ENCODE data around the gene RAP1A. TPM values are rescaled to one million over a fixed set of nuclear protein-coding genes. Genes with fewer than 3 reads are reported as not detected.

The RAP1A gene
- total RNA-seq, 1 donor from 2014 or later: 118 TPM

DNA sequence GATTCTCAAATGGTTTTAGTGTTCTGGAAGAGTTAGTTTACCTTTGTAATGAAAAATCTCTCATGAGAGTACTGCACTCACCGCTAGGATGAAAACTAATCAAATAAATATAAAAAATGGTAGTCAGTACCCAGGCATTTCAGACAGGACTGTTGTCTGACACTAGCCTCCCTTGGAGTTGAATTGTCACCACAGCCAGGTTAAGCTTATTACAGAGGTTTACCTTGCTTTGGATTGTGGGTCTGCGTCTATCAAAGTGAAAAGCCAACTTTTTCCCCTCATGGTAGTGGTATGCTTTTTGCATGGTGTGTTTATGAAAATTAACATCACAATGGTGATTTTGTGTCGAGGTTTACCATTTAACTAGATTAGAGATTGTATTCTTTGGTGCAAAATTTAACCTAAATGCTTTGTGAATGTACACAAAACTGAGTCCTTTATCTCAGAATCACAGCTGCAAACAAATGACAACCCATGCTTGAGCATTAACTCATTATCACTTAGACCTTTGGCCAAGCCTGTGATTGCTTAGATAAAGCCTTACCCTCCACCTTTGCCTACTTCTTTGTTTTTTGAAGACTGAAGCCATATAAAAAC is 20.1 kb downstream of the RAP1A start:
- Histone ChIP-seq H3K36me3 (no peaks in the 10 kb centered on the region), H3K4me1 (peaks cover 26% of the 10 kb centered on the region), H3K9me3 (no peaks in the 10 kb centered on the region), H3K4me3 (no peak overlapping the region), H3K27me3 (no peaks in the 10 kb centered on the region), H3K27ac (no peak overlapping the region)
- TF ChIP-seq, protein P1, sequence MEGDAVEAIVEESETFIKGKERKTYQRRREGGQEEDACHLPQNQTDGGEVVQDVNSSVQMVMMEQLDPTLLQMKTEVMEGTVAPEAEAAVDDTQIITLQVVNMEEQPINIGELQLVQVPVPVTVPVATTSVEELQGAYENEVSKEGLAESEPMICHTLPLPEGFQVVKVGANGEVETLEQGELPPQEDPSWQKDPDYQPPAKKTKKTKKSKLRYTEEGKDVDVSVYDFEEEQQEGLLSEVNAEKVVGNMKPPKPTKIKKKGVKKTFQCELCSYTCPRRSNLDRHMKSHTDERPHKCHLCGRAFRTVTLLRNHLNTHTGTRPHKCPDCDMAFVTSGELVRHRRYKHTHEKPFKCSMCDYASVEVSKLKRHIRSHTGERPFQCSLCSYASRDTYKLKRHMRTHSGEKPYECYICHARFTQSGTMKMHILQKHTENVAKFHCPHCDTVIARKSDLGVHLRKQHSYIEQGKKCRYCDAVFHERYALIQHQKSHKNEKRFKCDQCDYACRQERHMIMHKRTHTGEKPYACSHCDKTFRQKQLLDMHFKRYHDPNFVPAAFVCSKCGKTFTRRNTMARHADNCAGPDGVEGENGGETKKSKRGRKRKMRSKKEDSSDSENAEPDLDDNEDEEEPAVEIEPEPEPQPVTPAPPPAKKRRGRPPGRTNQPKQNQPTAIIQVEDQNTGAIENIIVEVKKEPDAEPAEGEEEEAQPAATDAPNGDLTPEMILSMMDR (IDR thresholded peaks at IDR 0.05): no peak
- intact Hi-C loops (cut with DNase I): no loop called here
- DNase-seq: no peak
- ATAC-seq: no peak

DNA sequence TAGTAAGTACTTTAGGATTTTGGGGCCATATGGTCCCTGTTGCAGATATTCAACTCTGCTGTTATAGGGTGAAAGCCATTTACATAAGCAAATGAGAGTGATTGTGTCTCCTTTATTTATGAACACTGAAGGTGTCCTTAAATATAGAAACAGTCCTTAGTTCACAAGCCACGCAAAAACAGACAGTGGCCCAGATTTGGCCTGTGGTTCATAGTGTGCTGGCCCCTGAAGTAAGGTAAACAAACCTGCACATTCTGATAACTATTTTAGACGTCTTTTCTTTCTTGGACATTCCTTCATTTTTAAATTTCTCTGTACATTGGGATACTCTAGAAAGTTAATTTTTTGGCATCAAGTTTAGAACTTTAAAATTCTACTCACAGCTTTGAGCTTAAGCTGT is 23.5 kb downstream of the RAP1A start:
- H3K9me3 ChIP-seq: no peaks in the 10 kb centered on the region
- DNase-seq: no peak
- TF ChIP-seq, protein P1 (IDR thresholded peaks at IDR 0.05): no peak
- no peak overlapping the region for H3K27ac ChIP-seq
- H3K36me3 ChIP-seq: no peaks in the 10 kb centered on the region
- intact Hi-C loops (cut with DNase I): no loop called here
- H3K4me1 ChIP-seq: peaks cover 20% of the 10 kb centered on the region
- no peaks in the 10 kb centered on the region for H3K27me3 ChIP-seq
- H3K4me3 ChIP-seq: no peak overlapping the region
- ATAC-seq: no peak

DNA sequence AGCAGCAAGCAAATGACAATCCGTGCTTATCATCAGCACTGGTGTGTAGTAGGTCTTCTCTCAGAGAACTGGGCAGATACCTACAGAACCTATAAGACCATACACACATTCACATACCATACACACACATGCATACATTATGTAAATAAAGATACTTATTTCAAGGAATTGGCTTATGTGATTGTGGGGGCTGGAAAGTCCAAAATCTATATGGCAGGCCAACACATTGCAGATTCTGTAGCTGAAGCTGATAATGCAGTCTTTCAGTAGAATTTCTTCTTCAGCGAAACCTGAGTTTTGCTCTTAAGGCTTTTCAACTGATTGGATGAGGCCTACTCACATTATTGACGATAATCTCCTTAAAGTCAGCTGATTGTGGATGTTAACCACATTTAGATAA is 24.1 kb downstream of the RAP1A start:
- DNase-seq (no peak), ATAC-seq (no peak)
- H3K9me3 ChIP-seq: no peaks in the 10 kb centered on the region
- no peak overlapping the region for H3K4me3 ChIP-seq
- TF ChIP-seq, protein P1 (IDR thresholded peaks at IDR 0.05): no peak
- H3K36me3 ChIP-seq: no peaks in the 10 kb centered on the region
- intact Hi-C loops (cut with DNase I): no loop called here
- H3K4me1 ChIP-seq: peaks cover 14% of the 10 kb centered on the region
- no peak overlapping the region for H3K27ac ChIP-seq
- H3K27me3 ChIP-seq: no peaks in the 10 kb centered on the region

DNA sequence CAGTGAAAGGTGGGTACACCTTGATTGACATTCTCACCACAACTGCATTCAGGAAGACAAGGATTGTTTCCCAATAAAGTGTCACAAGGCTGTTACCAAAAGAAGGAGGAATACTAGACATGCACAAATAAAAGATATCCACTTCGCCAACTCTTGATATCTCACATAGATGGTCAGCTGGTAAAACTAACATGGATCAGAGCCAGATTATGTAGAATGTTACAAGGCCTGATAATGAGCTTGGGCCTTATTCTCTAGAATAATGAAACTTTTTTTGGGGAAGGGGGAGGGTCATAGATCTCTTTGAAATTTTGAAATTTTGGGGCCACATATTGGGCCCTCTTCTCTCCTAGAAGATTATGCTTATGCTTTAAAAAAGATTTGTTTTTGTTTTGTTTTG is 24.9 kb downstream of the RAP1A start:
- Histone ChIP-seq H3K36me3 (no peaks in the 10 kb centered on the region), H3K4me1 (peaks cover 19% of the 10 kb centered on the region), H3K27ac (no peak overlapping the region), H3K4me3 (no peak overlapping the region), H3K9me3 (no peaks in the 10 kb centered on the region), H3K27me3 (no peaks in the 10 kb centered on the region)
- DNase-seq (no peak), ATAC-seq (no peak)
- TF ChIP-seq, protein P1 (IDR thresholded peaks at IDR 0.05): no peak
- intact Hi-C loops (cut with DNase I): no loop called here

DNA sequence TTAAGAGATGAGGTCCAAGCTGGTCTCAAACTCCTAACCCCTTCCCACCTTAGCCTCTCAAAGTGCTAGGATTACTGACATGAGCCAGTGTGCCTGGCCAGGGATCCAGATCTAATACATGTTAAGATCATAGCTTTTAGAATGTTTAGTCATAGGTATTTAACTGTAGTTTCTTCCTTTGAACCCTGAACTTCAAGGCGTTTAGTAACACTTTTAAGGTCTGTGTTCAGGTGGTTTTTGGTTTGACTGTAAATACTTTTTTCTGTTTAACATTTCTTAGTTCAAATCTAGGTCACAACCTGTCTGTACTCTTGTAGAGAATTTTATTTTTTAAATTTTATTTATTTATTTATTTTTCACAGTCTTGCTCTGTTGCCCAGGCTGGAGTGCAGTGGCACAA is 28.1 kb downstream of the RAP1A start:
- intact Hi-C loops (cut with DNase I): no loop called here
- Histone ChIP-seq H3K27ac (no peak overlapping the region), H3K9me3 (no peaks in the 10 kb centered on the region), H3K27me3 (no peaks in the 10 kb centered on the region), H3K4me3 (no peak overlapping the region), H3K4me1 (peaks cover 19% of the 10 kb centered on the region), H3K36me3 (no peaks in the 10 kb centered on the region)
- ATAC-seq (no peak), DNase-seq (no peak)
- TF ChIP-seq, protein P1 (IDR thresholded peaks at IDR 0.05): no peak

DNA sequence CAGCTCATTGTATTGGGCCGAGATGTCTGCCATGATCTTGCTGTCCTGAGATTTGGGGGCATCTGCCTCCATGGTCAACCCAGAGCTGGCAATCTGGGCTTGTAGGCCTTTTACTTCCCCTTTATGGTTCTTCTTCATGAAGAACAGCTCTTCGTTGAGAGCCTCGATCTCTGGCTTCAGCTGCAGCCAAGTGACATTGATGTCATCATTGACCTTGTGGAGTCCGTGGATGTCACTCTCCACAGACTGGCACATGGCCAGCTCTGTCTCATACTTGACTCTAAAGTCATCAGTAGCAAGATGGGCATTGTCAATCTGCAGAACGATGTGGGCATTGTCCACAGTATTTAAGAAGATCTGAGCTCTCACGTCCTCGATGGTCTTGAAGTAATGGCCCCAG is 29.2 kb downstream of the RAP1A start:
- Histone ChIP-seq H3K27me3 (no peaks in the 10 kb centered on the region), H3K36me3 (no peaks in the 10 kb centered on the region), H3K4me1 (peaks cover 22% of the 10 kb centered on the region), H3K27ac (no peak overlapping the region), H3K4me3 (no peak overlapping the region), H3K9me3 (no peaks in the 10 kb centered on the region)
- no peak for ATAC-seq
- intact Hi-C loops (cut with DNase I): no loop called here
- no peak for DNase-seq
- TF ChIP-seq, protein P1 (IDR thresholded peaks at IDR 0.05): no peak

Data from upper lobe of right lung (tissue), 1 donor.